HUDEP-2 (cell line): ENCODE results near the gene C1orf141.
"Not testable (repeated sequence)": the region's sequence is repeated elsewhere in the genome, so short reads cannot be mapped to it uniquely, and the experiment has no call there.

Experiments
- DNase-seq, 76 experiments: peaks; one replicate each; lab custom pipeline; 2025; ENCODE audit not compliant: unreplicated experiment in 76 of 76; lab: John Stamatoyannopoulos, UW

The C1orf141 gene

GRCh38 chr1:67134695-67135094 lies at the start of gene C1orf141:
Gene C1orf141, minus strand, starts transcription at chr1:67134970. Its CDS starts 7,730 bp downstream, at chr1:67127240.
- no peak for DNase-seq

- no peak for DNase-seq
Measured at GRCh38 chr1:67175530-67176087, 40.8 kb upstream of the C1orf141 start.

GRCh38 chr1:67174716-67175284 lies 40.0 kb upstream of the C1orf141 start:
- no peak for DNase-seq

- DNase-seq: no peak
Measured at GRCh38 chr1:67173988-67174387, 39.2 kb upstream of the C1orf141 start.

GRCh38 chr1:67171978-67172377 lies 37.2 kb upstream of the C1orf141 start:
- no peak for DNase-seq

- no peak for DNase-seq
Measured at GRCh38 chr1:67171574-67171955, 36.8 kb upstream of the C1orf141 start.

- no peak for DNase-seq
Measured at GRCh38 chr1:67170751-67171573, 36.2 kb upstream of the C1orf141 start.

GRCh38 chr1:67169932-67170331 lies 35.2 kb upstream of the C1orf141 start:
- no peak for DNase-seq

GRCh38 chr1:67169496-67169895 lies 34.7 kb upstream of the C1orf141 start:
- no peak for DNase-seq

- no peak for DNase-seq
Measured at GRCh38 chr1:67166196-67166595, 31.4 kb upstream of the C1orf141 start, which contains the start of gene IL23R. Gene IL23R, plus strand, starts transcription at chr1:67166454. Its CDS starts 1,667 bp downstream, at chr1:67168121.

- DNase-seq: no peak
Measured at GRCh38 chr1:67165468-67166041, 30.8 kb upstream of the C1orf141 start.

- no peak for DNase-seq
Measured at GRCh38 chr1:67162954-67163353, 28.2 kb upstream of the C1orf141 start.

- DNase-seq: no peak
Measured at GRCh38 chr1:67159233-67159632, 24.5 kb upstream of the C1orf141 start.

GRCh38 chr1:67158401-67158800 lies 23.6 kb upstream of the C1orf141 start:
- DNase-seq: no peak

- DNase-seq: no peak
Measured at GRCh38 chr1:67150931-67151330, 16.2 kb upstream of the C1orf141 start.

GRCh38 chr1:67149179-67149770 lies 14.5 kb upstream of the C1orf141 start:
- peak in 70 of 76 experiments; percentile 9 to 79 (median 46) for DNase-seq

- DNase-seq: peak in 4 of 76 experiments; percentile 6 to 47 (median 28)
Measured at GRCh38 chr1:67148516-67149178, 13.9 kb upstream of the C1orf141 start.

- DNase-seq: not testable (repeated sequence)
Measured at GRCh38 chr1:67147973-67148372, 13.2 kb upstream of the C1orf141 start.

- no peak for DNase-seq
Measured at GRCh38 chr1:67146539-67146938, 11.8 kb upstream of the C1orf141 start.

- DNase-seq: no peak
Measured at GRCh38 chr1:67146101-67146500, 11.3 kb upstream of the C1orf141 start.
